ENCODE data around the gene RABGAP1.

DNA sequence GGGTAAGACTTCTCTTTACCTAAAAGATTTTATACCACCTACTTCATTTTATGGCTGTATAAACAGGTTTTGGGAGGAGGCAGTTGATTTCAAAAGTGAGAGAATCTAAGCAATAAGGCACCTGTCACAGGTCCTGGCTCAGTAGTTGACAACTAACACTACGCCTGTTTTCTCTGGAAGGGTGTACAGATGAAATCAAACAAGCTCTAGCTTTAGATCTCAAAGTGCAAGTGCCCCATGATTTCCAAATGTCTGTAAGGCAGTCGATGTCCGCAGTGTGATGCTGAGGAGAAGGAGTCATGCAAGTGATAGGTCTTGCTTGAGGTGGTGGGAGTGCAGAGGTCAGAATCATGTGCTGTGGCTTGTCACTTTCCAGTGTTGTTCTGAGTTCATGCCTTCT is 158.7 kb downstream of the RABGAP1 start:
- no peak for TF ChIP-seq CTCF (IDR thresholded peaks at IDR 0.05)
- TF ChIP-seq EP300 (IDR thresholded peaks at IDR 0.05) = no peak
